Erythroblast (primary cell): ENCODE measurements around the gene NBEAL2.

Experiments used
- GATA1 ChIP-seq: IDR thresholded peaks from 2 replicates; pipeline ENCODE4 v1.6.1; 2011; ENCODE audit warnings: low read depth, mild to moderate bottlenecking, control low read depth, low read length, moderate library complexity
- POLR2A ChIP-seq: IDR thresholded peaks from 2 replicates; pipeline ENCODE4 v1.6.1; 2011; ENCODE audit warnings: mild to moderate bottlenecking, low read length

- TF ChIP-seq POLR2A (no peak), GATA1 (no peak)
These were observed 46.8 kb upstream of the NBEAL2 start for GRCh38 chr3:46932455-46933225.
